Stimulated activated CD4-positive, alpha-beta T cell treated with anti-CD3 and anti-CD28 coated beads, Interleukin-1b, Interleukin-23, amount 100 ng/mL, for 1 hour (primary cell): ENCODE results near the gene CYP2W1.

Source experiments
- DNase-seq, 2 donors: peaks; one replicate each; pipeline ENCODE4 v3.0.0-alpha.2; 2020; ENCODE audit warnings: low read depth in 2 of 2

The CYP2W1 gene

GRCh38 chr7:982511-983003 lies 424 bp upstream of the CYP2W1 start:
- DNase-seq = no peak

- DNase-seq = no peak
These were observed 663 bp downstream of the CYP2W1 start for GRCh38 chr7:983616-984071.

GRCh38 chr7:984361-985126 lies 1.6 kb downstream of the CYP2W1 start:
- DNase-seq = no peak

- no peak for DNase-seq
These were observed 2.1 kb downstream of the CYP2W1 start for GRCh38 chr7:985127-985416.

- no peak for DNase-seq
These were observed 3.1 kb downstream of the CYP2W1 start for GRCh38 chr7:985915-986741.

GRCh38 chr7:986766-987751 lies 4.1 kb downstream of the CYP2W1 start:
- no peak for DNase-seq

GRCh38 chr7:987909-988308 lies 4.9 kb downstream of the CYP2W1 start:
- no peak for DNase-seq

- no peak for DNase-seq
These were observed 5.5 kb downstream of the CYP2W1 start for GRCh38 chr7:988426-988911.

- DNase-seq = no peak
These were observed 6.1 kb downstream of the CYP2W1 start for GRCh38 chr7:988963-989529.

- DNase-seq = no peak
These were observed 7.5 kb downstream of the CYP2W1 start for GRCh38 chr7:990352-990932.

- DNase-seq = no peak
These were observed 8.2 kb downstream of the CYP2W1 start for GRCh38 chr7:990933-991728.

- no peak for DNase-seq
These were observed 9.0 kb downstream of the CYP2W1 start for GRCh38 chr7:991729-992656.

- DNase-seq = peak; percentile 88 to 89
These were observed 10.0 kb downstream of the CYP2W1 start for GRCh38 chr7:992709-993607.

- no peak for DNase-seq
These were observed 11.8 kb downstream of the CYP2W1 start for GRCh38 chr7:994592-995308.

- no peak for DNase-seq
These were observed 12.6 kb downstream of the CYP2W1 start for GRCh38 chr7:995571-995970.

- no peak for DNase-seq
These were observed 13.3 kb downstream of the CYP2W1 start for GRCh38 chr7:996079-996872.
